NCI-H1092 (cell line): Measurements from ENCODE around the gene CAPS.
"Not testable (repeated sequence)": the region's sequence is repeated elsewhere in the genome, so short reads cannot be mapped to it uniquely, and the experiment has no call there.

Source experiments
- DNase-seq: peaks from one replicate; lab custom pipeline; 2025; lab: John Stamatoyannopoulos, UW

CAPS gene

GRCh38 chr19:5956728-5957127 is 42.7 kb downstream of the CAPS start:
- DNase-seq: no peak

GRCh38 chr19:5957170-5957569 is 43.1 kb downstream of the CAPS start:
- DNase-seq: peak; percentile 27

- no peak for DNase-seq
Measured at GRCh38 chr19:5958074-5958850, 44.2 kb downstream of the CAPS start.

- DNase-seq: no peak
Measured at GRCh38 chr19:5958851-5959122, 44.7 kb downstream of the CAPS start.

- DNase-seq: no peak
Measured at GRCh38 chr19:5959260-5960004, 45.4 kb downstream of the CAPS start.

- peak; percentile 79 for DNase-seq
Measured at GRCh38 chr19:5960005-5961001, 46.2 kb downstream of the CAPS start.

GRCh38 chr19:5961641-5961968 is 47.6 kb downstream of the CAPS start:
- DNase-seq: not testable (repeated sequence)

GRCh38 chr19:5961969-5962945 is 48.2 kb downstream of the CAPS start:
- DNase-seq: peak; percentile 95

- not testable (repeated sequence) for DNase-seq
Measured at GRCh38 chr19:5963259-5963658, 49.2 kb downstream of the CAPS start.

GRCh38 chr19:5963855-5964254 is 49.8 kb downstream of the CAPS start:
- no peak for DNase-seq

GRCh38 chr19:5964816-5965565 is 50.9 kb downstream of the CAPS start:
- no peak for DNase-seq
